Fibroblast of gingiva (primary cell): ENCODE data around the gene MALT1.
A peak's percentile ranks its signal among the peaks of the same experiment; 100 is the strongest.

ENCODE experiments used
- DNase-seq: peaks from one replicate; pipeline ENCODE4 v3.0.0-alpha.2; 2011; ENCODE audit warnings: low read depth

Gene MALT1

GRCh38 chr18:58776541-58776940 lies 105.3 kb downstream of the MALT1 start:
- peak; percentile 32 for DNase-seq

- no peak for DNase-seq
These were observed 106.2 kb downstream of the MALT1 start for GRCh38 chr18:58777471-58777870.

GRCh38 chr18:58779529-58779928 lies 108.3 kb downstream of the MALT1 start:
- no peak for DNase-seq

- no peak for DNase-seq
These were observed 108.8 kb downstream of the MALT1 start for GRCh38 chr18:58780045-58780444.

- peak; percentile 74 for DNase-seq
These were observed 110.4 kb downstream of the MALT1 start for GRCh38 chr18:58781627-58782194.

- DNase-seq = no peak
These were observed 113.4 kb downstream of the MALT1 start for GRCh38 chr18:58784601-58785137.

- peak; percentile 39 for DNase-seq
These were observed 114.0 kb downstream of the MALT1 start for GRCh38 chr18:58785171-58785805.

GRCh38 chr18:58785870-58786269 lies 114.6 kb downstream of the MALT1 start:
- DNase-seq = no peak

GRCh38 chr18:58787536-58788149 lies 116.4 kb downstream of the MALT1 start:
- peak; percentile 15 for DNase-seq

GRCh38 chr18:58788470-58788869 lies 117.2 kb downstream of the MALT1 start:
- DNase-seq = no peak

GRCh38 chr18:58788971-58789875 lies 118.0 kb downstream of the MALT1 start:
- peak; percentile 27 for DNase-seq

- DNase-seq = no peak
These were observed 118.6 kb downstream of the MALT1 start for GRCh38 chr18:58789876-58790240.

- no peak for DNase-seq
These were observed 120.8 kb downstream of the MALT1 start for GRCh38 chr18:58792086-58792485.

- DNase-seq = peak; percentile 71
These were observed 122.1 kb downstream of the MALT1 start for GRCh38 chr18:58793361-58793760.

GRCh38 chr18:58796220-58796619 lies 125.0 kb downstream of the MALT1 start:
- DNase-seq = no peak

- DNase-seq = no peak
These were observed 129.3 kb downstream of the MALT1 start for GRCh38 chr18:58800582-58800981.

GRCh38 chr18:58802959-58803358 lies 131.7 kb downstream of the MALT1 start:
- no peak for DNase-seq

- DNase-seq = no peak
These were observed 132.7 kb downstream of the MALT1 start for GRCh38 chr18:58803978-58804377.
